Astrocyte of the cerebellum (primary cell): ENCODE results near the gene NFIA.

ENCODE experiments used
- DNase-seq: peaks from one replicate; pipeline ENCODE4 v3.0.0-alpha.2; 2011; ENCODE audit warnings: low read depth
- H3K4me3 ChIP-seq: 2 replicates; pipeline ENCODE4 v1.5.1; 2011; ENCODE audit warnings: mild to moderate bottlenecking, low read depth, low read length, moderate library complexity
- in situ Hi-C: cut with HindIII; loops from 2 replicates; pipeline ENCODE4 v1.10.0; 2017; ENCODE audit warnings: low sequenced_read_pairs
- TF ChIP-seq, protein P1 (sequence below): IDR thresholded peaks from 2 replicates; pipeline ENCODE4 v1.5.1; 2012; ENCODE audit warnings: low read length, low read depth, moderate library complexity, mild to moderate bottlenecking; ENCODE audit errors: missing control alignments

The NFIA gene

DNA sequence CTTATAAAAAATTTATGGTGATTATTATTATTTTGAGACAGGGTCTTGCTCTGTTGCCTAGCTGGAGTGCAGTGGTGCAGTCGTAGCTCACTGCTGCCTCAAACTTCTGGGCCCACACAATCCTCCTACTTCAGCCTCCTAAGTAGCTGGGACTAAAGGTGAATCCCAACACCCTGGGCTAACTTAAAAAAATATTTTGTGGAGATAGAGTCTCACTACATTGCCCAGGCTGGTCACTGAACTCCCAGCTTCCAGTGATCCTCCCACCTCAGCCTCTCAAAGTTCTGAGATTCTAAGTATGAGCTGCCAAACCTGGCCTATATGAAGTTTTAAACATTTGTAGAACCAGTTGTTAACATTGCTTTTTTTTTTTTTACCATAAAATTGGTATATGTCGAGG lies 18.2 kb downstream of the NFIA start:
- no peak overlapping the region for H3K4me3 ChIP-seq
- in situ Hi-C loops = no loop called here
- TF ChIP-seq, protein P1, sequence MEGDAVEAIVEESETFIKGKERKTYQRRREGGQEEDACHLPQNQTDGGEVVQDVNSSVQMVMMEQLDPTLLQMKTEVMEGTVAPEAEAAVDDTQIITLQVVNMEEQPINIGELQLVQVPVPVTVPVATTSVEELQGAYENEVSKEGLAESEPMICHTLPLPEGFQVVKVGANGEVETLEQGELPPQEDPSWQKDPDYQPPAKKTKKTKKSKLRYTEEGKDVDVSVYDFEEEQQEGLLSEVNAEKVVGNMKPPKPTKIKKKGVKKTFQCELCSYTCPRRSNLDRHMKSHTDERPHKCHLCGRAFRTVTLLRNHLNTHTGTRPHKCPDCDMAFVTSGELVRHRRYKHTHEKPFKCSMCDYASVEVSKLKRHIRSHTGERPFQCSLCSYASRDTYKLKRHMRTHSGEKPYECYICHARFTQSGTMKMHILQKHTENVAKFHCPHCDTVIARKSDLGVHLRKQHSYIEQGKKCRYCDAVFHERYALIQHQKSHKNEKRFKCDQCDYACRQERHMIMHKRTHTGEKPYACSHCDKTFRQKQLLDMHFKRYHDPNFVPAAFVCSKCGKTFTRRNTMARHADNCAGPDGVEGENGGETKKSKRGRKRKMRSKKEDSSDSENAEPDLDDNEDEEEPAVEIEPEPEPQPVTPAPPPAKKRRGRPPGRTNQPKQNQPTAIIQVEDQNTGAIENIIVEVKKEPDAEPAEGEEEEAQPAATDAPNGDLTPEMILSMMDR = no peak
- no peak for DNase-seq

DNA sequence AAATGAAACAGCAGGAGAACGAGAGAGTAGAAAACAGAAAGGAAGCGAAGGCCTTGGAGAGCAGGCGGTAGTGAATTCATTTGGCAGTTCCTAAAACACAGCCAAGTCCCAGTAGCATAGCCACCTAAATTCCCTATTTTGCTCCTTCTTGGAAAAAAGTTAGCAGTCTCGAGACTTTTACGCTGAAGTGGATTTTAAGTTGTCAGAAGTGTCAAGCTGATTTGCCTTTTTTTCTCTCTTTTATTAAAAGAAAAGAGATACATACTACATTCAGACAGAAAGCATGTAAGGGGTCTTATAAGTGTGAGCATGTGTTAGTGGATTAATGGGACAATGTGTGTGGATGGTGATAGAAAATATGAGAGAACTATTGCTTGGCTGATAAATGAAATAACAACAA lies 19.2 kb downstream of the NFIA start:
- DNase-seq = no peak
- TF ChIP-seq, protein P1 = no peak
- H3K4me3 ChIP-seq = no peak overlapping the region
- in situ Hi-C loops = no loop called here

DNA sequence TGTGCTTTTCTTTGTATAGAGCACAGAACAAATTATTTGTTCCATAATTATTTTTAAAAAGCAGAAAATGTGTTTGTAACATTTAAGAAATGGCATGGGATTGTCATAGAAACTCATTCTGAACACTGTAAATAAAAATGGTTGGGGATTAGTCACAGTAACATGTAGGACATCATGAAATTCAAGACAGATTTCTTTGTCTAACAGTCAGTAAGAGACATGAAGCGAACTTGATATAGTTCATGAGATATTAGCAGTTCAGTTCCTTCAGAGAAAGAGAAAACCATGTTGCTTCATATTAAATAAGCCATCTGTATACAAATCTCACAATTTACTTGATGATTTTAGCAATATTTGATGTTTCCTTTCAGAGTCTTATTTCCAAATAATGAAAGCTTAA lies 19.7 kb downstream of the NFIA start:
- no peak for DNase-seq
- no peak overlapping the region for H3K4me3 ChIP-seq
- TF ChIP-seq, protein P1 = no peak
- in situ Hi-C loops = no loop called here

DNA sequence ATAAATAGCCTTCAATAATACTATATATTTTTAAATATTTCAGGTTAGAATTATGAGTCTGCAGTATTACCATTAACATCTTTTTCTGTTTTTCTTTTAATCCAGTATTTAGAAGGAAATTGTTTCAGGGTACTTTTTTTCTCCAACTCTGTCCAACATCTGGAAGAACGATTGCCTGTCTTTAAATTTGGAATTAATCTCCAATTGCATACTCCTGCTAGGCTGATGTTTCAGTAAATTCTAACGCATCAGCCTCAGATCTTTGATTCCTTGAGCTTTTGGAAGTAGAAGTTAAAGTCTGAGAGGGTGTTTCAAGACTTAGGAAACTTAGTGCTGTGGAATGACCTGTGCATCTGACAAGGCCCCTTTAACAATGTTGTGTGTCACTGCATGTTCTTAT lies 20.3 kb downstream of the NFIA start:
- no peak overlapping the region for H3K4me3 ChIP-seq
- DNase-seq = no peak
- in situ Hi-C loops = no loop called here
- TF ChIP-seq, protein P1 = no peak

DNA sequence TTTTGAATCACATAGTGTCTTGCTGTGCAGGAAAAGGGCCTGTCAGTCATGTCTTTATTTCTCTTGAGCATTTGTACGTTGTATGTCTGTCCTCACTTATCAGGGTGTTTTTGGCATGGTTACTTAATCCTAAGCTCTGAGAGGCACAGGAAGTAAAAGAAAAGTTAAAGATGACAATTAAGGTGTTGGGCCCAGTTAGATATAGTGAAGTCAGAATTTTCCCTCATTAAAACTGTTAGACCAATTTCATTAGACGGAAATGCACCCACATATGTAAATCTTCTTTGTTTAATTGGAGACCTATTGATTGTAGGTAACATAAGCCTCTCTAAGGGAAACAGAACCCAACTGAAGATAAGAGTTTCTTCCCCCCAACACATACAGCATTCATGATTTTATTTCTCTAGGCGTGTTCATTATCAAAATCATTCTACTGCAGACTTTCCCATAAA lies 21.9 kb downstream of the NFIA start:
- DNase-seq = no peak
- TF ChIP-seq, protein P1 = no peak
- in situ Hi-C loops = no loop called here
- no peak overlapping the region for H3K4me3 ChIP-seq

DNA sequence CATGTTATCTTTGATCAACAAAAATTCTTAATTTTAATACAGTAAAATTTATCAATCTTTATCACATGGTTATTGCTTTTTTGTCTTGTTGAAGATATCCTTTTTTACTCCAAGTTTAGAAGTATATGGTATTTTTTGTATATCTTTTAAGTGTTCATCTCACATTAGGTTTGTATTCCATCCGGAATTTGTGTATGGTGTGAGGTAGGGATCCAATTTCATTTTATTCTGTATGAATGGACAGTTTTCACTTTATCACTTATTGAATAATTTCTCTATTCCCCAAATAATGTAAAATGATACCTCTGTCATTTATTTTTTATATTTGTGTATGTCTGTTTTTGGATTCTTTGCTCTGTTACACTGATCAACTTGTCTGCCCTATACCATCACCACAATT lies 25.3 kb downstream of the NFIA start:
- TF ChIP-seq, protein P1 = no peak
- no peak for DNase-seq
- in situ Hi-C loops = no loop called here
- H3K4me3 ChIP-seq = no peak overlapping the region

- DNase-seq = no peak
- TF ChIP-seq, protein P1 = no peak
- in situ Hi-C loops = no loop called here
- no peak overlapping the region for H3K4me3 ChIP-seq
Observed at GRCh38 chr1:61109158-61109557, 26.8 kb downstream of the NFIA start.
